SKM-1 treated with dmso at 0.1 percent for 144 hours (cell line): ENCODE data around the gene PDE9A.
"Not testable (repeated sequence)": the region's sequence is repeated elsewhere in the genome, so short reads cannot be mapped to it uniquely, and the experiment has no call there.

Experiments used
- DNase-seq: peaks from one replicate; lab custom pipeline; 2025; ENCODE audit not compliant: unreplicated experiment; lab: John Stamatoyannopoulos, UW

PDE9A gene

DNA sequence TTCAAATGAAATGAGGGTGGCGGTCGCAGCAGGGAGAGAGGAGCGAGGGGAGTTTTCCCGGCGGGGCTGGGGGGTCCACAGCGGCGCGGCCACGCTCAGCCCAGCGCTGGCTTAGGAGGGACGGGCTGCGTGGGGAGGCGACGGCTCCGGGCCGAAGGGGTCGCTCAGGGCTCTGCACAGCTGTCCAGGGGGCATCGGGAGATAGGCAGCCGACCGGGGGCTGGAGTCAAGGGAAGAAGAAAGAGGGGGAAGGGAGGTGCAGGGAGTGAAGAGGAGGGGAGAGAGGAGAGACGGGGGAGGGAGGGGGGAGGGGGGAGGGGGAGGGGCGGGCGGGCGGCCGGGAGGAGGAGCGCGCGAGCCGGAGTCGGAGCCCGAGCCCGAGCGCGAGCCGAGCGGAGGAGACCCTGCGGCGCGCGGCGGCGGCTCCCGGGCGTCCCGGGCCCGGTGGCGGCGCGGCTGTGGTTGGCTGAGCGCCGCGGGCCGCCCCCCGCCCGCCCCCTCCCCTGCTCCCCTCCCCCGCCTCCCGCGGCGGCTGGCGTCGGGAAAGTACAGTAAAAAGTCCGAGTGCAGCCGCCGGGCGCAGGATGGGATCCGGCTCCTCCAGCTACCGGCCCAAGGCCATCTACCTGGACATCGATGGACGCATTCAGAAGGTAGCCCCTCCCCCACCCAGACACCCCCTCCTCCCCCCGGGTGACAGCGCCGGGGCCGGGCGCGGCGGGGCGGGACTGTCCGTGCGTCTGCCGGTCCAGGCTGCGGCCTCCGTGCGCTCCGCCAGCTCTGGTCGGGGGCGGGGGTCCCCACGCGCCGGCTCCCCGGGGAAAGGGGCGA is at the start of gene PDE9A:
PDE9A (plus strand) TSS at position 391 of the 831 bp plus-strand sequence; CDS start at position 585, 194 bp downstream.
- DNase-seq: no peak

DNA sequence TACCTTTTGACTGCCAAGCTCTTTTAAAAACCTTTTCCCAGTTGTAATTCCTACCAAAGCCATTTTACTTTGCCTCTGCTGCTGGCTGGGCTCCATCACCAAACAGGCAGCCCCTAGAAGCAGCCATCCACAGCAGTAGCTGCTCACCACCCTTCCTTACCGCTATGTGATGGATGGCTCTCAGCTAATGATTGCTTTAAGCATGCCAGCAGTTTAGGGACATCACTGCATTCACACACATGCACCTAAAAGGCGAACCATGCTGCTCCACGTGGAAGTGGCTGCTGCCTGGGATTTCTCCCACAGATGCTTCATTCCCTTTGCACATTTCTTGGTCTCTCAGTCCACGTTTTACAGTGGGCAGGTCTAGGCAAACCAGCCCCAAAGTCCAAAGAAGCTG is 46.3 kb upstream of the PDE9A start:
- DNase-seq: no peak

DNA sequence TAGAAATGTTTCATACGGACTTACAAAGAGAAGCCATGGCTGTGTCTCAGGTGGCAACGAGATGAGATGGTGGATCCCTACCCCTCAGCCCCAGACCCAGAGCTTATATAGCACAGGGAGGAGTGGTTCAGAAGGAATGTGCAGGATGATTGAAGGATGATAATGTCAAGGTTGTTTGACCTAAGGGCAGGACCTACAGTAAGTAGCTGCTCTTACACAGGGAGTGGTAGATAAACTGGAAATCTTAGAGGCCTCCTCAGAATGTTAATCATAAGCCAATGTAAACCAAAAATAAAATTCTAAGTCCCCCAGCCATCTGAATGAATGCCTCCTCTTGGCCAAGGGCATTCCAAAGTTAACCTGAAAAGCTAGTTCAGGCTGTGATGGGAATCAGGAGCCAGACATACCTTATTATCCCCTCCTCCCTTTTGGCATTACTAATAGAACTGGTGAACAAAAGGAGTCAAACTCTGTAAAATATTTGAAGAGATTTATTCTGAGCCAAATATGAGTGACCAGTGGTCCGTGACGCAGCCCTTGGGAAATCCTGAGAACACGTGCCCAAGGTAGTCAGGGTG is 45.8 kb upstream of the PDE9A start:
- no peak for DNase-seq

DNA sequence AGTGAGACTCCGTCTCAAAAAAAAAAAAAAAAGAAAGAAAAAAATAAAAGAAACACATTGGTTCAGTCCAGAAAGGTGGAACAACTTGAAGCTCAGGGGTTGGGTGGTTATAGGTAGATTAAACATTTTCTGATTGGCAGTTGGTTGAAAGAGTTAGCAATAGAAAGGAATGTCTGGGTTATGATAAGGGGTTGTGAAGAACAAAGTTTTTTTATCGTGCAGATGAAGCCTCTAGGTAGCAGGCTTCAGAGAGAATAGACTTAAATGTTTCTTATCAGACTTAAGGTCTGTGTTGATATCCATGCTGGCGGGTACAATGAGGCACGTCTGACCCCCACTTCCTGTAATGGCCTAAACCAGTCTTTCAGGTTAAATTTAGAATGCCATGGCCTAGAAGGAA is 45.0 kb upstream of the PDE9A start:
- DNase-seq: no peak

DNA sequence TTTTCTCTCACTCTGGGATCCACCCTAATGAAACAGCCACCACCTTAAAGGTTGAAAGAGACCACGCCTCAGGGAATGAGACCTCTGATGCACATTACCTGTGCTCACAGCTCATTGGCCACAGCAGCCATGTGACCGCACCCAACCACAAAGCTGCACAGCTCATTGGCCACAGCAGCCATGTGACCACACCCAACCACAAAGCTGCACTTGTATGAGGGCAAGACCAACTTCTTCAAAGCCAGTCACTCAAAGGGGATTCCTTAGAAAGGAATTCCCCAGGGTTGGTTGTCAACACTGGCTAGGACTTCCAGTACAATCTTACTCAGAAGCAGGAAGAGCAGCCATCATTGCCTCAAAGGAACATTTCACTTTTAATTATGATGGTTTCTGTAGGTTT is 43.6 kb upstream of the PDE9A start:
- no peak for DNase-seq

DNA sequence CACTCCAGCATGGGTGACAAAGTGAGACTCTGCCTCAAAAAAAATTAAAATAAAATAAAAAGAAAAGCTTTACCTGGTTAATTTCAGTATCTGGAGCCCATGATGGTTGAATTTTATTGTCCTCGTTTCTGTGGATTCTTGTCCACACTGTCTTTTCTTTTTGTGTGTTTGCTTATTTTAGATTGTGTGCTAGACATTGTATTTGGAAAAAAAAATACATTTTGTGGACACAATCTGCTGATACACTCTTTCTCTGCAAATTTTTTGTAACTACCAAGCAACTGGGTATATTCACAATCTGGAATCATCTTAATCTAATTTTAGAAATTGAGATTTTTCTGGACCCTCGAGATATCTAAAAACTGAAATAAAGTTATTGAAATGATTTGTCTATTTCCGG is 41.6 kb upstream of the PDE9A start:
- DNase-seq: no peak

DNA sequence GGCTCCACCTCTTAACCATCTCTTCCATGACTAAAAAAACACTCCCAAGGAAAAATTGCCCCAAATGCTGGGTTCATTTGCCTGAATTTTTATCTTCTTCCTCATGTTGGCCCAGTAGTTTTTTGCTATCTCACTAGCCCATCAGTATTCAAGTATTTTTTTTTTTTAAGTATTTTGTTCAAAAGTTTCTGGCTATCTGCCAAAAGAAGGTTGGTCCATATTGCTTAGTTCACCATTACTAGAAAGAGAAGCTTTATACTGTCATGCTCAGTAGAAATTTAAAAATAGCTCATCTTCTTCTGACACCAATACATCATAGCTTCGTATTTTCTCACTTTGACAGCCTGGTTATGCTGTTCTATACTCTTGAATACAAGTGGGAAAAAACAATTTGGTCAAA is 41.0 kb upstream of the PDE9A start:
- no peak for DNase-seq

DNA sequence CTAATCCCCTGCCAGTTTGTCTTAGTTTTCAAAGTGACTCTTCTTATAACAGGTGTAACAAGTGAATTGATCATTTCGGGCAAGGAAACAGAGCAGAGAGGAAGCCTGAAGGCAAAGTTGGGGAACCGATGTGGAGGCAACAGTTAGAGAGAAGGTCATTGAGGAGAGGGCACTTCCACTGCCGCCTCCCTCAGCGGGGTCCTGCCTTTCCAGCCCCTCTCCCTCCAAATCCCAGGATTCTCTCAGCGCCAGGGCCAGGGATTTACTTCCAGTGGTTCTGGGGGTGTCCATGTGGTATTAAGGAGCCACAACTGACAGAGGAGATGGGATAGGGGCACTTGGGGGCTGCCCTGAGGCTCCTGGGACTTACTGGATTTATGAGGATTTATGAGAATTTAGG is 39.7 kb upstream of the PDE9A start:
- no peak for DNase-seq

DNA sequence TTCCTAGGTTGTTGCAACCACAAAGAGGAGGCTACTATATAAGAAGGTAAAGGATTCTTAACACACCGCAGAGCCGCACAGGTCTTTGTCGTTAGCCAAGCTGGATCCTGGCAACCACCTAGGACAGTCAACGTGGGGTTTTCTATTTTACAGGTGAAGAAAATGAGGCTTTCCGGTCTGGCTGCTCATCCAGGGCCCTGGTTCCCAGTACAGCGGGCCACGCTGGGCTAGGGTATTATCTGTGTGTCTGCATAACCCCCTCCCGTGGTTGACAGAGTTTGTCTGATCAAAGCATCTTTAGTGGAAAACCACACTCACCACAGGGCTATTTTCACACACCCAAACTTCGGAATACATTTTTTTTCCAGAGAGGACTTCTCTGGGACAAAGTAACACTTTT is 39.0 kb upstream of the PDE9A start:
- DNase-seq: no peak

DNA sequence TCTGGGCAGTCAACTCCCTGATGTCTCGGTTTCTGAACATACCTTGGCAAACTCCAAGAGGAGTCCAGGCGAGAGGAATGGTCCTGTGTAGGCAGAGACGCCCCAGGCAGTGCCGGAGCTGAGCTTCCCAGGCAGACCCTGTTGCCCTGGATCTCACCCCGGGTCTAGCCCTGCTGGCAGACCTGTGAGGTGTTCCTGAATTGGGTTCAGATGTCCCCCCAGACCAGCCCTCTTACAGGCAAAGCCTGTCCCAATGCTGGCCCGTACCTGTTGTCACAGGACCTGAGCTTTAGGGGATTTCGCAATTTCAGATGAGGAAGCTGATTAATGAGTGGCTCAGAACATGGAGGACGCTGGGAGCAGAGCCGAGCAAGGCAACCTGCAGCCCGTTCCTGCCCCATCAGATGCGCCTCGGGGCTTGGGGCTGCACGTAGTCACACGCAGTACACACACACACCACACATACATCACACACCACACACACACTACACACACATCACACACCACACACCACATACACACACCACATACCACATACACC is 38.5 kb upstream of the PDE9A start:
- peak; percentile 70 for DNase-seq

DNA sequence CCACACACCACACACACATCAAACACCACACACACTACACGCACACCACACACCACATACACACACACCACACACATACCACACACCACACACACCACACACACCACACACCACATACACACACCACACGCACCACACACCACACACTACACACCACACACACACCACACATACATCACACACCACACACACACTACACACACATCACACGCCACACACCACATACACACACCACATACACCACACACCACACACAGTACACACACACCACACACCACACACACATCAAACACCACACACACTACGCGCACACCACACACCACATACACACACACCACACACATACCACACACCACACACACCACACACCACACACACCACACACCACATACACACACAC is 38.0 kb upstream of the PDE9A start:
- DNase-seq: not testable (repeated sequence)

DNA sequence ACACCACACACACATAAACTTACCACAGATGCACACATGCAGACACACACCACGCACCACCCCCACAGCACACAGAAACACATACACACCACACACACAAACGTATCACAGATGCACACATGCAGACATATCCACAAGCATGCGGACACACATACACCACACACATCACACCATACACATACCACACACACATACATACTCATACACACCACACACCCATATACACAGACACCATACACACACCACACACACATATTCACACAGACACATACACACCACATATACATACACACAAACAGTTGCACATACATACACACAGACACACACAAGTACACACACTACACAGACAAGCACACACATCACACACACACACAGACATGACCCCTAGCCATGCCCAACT is 37.5 kb upstream of the PDE9A start:
- no peak for DNase-seq

DNA sequence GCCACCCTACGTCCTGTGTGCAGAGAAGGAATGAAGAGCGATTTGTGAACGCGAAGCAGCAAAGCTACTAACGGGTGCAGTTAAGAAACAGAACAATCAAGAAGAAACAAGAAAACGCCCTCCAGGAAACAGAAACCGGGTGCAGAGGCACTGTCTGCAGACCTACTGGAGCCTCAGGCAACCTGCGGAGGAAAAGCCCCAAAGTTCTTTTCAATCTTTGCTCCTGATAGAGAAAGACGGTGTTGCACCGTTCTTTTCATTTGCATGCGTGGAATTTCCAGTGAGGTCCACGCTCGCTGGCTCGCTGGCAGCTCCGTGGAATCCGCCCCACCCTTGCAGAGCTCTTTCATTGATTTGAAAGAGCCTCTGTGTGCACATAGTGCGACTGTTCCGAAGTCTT is 37.0 kb upstream of the PDE9A start:
- no peak for DNase-seq

DNA sequence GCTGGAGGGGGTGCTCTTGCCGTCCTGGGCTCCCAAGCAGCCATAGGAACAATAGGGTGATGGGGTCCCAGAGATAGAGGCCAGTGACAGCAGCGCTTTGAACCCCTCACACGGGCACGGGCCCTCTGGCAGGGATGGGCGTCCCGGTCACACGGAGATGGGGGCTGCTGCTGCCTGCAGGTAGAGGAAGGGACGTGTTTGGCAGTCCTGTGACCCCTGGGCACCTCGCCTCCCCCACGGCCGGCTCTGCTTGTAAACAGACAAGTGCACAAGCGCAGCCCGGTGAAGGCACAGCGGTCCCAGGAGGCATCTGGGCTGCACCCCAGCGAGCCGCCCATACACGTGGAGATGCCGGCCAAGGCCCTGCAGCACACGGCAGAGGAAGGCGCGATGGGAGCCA is 36.5 kb upstream of the PDE9A start:
- DNase-seq: no peak

DNA sequence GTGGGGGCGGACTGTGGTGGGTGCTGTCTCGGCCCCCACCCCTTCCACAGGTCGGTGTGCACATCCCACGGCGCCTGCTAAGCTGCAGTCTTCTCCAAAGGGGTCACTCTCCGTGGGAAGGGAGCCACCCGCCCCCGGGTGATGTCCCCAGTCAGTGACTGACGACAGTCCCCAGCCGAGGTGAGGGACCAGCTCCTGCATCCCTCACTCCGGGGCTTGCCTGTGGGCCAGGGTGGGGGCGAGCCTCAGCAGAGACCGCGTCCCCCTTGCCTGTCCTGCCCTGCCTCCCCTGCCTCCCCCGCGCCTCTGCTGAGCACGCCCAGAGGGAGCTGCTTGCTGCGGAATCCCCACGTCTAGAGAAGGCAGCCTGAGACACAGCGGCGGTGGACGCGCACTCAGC is 35.9 kb upstream of the PDE9A start:
- DNase-seq: no peak

DNA sequence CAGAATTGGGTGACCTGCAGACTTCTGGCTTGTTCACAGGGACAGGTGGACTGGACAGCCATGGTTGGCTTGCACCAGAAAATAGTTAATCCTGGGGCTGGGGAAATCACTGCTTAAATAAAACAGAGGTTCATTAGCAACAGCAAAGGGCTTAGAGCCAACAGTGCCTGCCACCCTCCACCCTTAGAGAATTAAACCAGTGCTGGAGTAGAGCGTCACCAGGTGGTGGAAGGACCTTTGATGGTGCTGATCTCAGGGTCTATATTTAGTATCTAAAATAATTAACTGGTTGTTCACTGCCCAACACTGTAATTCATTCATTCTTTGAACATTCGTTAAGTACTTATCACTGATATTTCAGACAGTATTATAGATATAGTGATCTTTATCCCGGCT is 34.7 kb upstream of the PDE9A start:
- DNase-seq: no peak

DNA sequence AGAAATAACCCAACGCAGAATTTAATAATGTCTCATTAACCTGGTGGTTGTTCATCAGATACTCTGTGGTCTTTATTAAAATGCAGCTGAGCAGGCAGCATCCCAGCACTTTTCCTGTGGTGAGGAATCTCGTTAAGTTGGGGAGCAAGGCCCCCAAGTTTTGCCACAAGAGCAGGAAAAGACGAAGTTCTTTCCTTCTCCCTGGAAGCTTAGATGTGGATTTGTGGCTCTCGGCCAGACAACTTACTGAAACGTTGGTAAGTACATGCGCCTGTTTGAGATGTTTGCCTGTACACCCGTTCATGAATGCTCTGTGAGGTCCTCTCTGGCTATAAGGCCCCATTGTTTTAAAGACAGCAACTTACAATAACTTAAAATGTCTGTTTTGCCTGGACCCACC is 34.3 kb upstream of the PDE9A start:
- no peak for DNase-seq

DNA sequence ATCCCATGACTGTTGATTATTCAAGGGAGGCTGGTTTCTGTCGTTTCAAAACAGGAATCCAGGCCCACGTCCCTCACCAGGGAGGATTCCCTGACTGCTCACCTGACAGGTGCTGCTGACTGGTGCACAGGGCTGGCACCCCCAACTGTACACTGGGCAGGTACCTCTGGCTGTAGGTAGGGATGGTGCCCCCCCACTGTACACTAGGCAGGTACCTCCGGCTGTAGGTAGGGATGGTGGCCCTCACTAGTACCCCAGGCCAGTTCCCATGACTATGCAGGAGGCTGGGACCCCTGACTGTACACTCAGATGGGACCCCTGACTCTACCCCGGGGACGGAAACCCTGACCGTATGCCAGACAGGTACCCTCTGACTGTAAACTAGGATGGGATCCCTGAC is 33.6 kb upstream of the PDE9A start:
- no peak for DNase-seq

DNA sequence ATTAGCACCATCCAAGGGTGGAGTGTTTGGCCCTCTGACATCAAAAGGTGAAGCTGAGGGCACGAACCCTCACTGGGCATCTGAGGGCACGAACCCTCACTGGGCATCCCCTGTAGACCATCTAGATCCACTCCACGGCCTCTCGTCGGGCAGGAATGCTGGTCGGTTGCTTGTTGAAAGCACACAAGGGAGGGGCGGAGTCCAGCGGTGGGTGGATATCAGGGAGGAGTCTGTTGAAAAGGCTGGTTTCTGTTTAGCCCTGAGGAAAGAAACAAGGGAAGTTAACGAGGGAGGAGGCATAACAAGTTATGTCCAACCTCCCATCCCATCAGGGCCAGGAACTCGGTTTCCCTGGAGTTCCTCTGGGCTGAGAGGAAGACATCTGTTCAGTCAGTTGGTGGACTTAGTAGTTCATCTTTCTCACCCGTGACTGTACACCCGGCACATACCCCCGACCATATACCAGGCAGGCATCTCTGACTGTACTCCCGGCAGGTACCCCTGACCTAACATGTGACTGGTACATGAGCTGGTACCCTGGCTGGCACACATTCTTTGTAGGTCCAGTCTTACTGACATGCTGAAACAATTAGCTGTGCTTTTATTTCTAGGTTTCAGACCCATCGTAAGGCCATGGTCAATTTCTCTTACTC is 32.1 kb upstream of the PDE9A start:
- no peak for DNase-seq

DNA sequence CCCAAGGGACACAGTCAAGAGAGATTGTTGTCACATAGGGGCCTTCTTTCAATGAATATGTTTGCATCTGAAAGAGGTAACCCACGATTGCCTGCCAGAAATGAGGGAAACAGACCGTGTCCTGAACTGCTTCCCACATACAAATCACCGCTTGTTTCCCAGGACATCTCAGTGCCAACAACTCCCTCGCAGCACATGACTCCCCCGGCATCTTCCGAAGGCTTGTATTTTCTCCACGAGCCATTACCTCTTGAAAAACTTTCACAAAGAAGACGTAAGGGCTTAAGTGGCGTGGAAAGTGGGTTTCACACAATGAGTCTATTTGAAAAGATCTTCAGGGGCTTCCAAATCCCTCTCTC is 31.6 kb upstream of the PDE9A start:
- DNase-seq: no peak

DNA sequence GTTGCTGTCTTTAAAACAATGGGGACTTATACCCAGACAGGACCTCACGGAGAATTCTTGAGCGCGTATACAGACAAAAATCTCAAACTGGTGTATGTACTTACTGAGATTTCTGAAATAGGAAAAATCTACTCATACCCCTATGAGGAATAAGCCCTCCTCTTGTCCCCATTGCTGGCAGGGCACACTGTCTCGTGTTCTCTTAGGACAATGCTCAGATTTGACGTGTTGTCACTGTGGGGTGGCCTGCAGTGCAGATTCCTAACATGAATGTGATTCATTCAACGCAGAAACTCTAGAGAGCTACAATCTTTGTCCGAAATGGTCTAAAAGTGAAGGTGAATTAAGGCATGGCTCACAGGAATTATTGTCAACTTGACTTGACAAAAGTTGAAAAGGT is 31.1 kb upstream of the PDE9A start:
- DNase-seq: no peak

DNA sequence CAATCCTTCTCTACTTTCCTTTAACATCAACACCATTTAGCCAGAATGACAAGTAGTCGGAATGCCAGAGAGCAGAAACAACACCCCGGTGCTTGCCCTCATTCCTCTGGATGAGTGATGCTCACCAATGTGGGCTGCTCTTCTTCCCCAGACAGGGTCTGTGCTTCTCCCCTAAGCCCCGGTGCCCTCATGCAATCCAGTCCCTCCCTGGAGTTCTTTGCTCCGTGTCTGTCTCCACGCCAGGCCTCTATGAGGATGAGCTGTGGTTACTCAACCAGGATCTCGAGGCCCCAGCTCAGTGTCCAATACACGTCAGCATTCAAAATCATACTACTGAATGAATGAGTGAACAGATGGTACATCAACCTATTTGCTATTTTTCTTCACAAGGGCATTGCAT is 29.7 kb upstream of the PDE9A start:
- no peak for DNase-seq
